Measurements from ENCODE around the gene MS4A4E. TPM values are rescaled to one million over a fixed set of nuclear protein-coding genes. Genes with fewer than 3 reads are reported as not detected.
"Not testable (repeated sequence)": the region's sequence is repeated elsewhere in the genome, so short reads cannot be mapped to it uniquely, and the experiment has no call there.

The MS4A4E gene
- total RNA-seq, 1 donor from 2014 or later = 2.7 TPM

DNA sequence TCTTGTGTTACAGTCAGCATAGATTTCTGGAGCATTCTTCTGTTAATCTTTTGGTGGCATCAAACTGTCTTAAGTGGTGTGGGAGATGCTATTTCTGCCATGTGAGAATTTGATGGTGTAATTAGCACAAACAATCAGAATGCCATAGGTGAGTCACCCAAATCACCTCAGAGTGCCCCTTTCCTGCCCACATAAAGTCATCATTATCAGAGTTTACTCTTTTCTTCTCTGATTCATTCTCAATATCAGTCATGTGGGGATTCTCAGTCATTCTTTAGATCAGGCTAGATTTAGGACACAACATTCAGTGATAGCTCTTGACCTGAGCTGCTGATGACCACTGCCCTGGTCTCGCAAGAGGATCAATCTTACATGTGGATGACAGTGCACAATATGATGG is 36.3 kb downstream of the MS4A4E start:
- Histone ChIP-seq H3K4me1 (no peaks in the 10 kb centered on the region), H3K9me3 (no peaks in the 10 kb centered on the region), H3K27ac (no peak overlapping the region), H3K36me3 (no peaks in the 10 kb centered on the region), H3K27me3 (ENCODE audit: low read depth) (no peaks in the 10 kb centered on the region), H3K4me3 (no peak overlapping the region)
- no peak for ATAC-seq
- intact Hi-C loops (cut with DNase I) = no loop called here
- TF ChIP-seq, protein P1, sequence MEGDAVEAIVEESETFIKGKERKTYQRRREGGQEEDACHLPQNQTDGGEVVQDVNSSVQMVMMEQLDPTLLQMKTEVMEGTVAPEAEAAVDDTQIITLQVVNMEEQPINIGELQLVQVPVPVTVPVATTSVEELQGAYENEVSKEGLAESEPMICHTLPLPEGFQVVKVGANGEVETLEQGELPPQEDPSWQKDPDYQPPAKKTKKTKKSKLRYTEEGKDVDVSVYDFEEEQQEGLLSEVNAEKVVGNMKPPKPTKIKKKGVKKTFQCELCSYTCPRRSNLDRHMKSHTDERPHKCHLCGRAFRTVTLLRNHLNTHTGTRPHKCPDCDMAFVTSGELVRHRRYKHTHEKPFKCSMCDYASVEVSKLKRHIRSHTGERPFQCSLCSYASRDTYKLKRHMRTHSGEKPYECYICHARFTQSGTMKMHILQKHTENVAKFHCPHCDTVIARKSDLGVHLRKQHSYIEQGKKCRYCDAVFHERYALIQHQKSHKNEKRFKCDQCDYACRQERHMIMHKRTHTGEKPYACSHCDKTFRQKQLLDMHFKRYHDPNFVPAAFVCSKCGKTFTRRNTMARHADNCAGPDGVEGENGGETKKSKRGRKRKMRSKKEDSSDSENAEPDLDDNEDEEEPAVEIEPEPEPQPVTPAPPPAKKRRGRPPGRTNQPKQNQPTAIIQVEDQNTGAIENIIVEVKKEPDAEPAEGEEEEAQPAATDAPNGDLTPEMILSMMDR (IDR thresholded peaks at IDR 0.05) = no peak
- DNase-seq = no peak

DNA sequence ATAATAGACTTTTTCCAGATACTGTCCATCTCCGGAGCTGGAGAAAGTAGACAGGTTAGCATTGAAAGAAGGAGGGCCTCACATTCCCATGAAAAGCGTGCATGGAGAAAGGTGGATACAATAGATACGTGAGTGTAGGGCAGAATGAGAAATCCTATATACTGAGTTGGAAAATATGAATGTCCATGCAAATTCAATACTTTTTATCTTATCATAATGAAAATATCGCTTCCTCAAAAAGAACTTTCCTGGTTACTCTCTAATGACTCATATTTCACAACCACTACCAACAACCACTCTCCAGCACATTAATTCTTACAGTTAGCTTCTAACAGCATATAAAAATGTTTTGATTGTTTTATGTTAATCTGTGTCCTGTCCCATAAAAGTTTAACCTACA is 38.0 kb downstream of the MS4A4E start:
- intact Hi-C loops (cut with DNase I) = no loop called here
- no peak overlapping the region for H3K27ac ChIP-seq
- DNase-seq = no peak
- H3K27me3 ChIP-seq (ENCODE audit: low read depth) = no peaks in the 10 kb centered on the region
- no peak overlapping the region for H3K4me3 ChIP-seq
- H3K4me1 ChIP-seq = no peaks in the 10 kb centered on the region
- ATAC-seq = no peak
- no peaks in the 10 kb centered on the region for H3K36me3 ChIP-seq
- TF ChIP-seq, protein P1 (IDR thresholded peaks at IDR 0.05) = no peak
- no peaks in the 10 kb centered on the region for H3K9me3 ChIP-seq

DNA sequence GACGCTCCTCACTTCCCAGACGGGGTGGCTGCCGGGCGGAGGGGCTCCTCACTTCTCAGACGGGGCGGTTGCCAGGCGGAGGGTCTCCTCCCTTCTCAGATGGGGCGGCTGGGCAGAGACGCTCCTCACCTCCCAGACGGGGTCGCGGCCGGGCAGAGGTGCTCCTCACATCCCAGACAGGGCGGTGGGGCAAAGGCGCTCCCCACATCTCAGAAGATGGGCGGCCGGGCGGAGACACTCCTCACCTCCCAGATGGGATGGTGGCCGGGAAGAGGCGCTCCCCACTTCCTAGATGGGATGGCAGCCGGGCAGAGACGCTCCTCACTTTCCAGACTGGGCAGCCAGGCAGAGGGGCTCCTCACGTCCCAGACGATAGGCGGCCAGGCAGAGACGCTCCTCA is 41.6 kb downstream of the MS4A4E start:
- H3K4me3 ChIP-seq; H3K9me3 ChIP-seq; H3K27ac ChIP-seq; intact Hi-C loops (cut with DNase I); DNase-seq; H3K27me3 ChIP-seq (ENCODE audit: low read depth); H3K36me3 ChIP-seq; ATAC-seq; H3K4me1 ChIP-seq: not testable (repeated sequence)

DNA sequence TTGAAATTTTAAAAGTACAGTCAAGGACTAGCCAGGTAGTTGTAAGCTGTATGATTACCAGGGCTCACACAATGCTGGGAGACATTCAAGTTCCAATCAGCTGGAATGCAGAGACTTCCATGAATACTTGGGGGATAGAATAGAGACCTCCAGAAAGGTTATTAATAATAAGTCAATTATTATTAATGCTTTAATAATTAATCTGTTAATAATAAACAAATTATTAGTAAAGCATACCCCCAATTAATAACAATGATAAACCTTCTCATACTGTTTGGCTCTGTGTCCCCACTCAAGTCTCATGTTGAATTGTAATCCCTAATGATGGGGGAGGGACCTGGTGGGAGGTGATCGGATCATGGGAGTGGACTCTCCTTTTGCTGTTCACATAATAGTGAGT is 45.5 kb downstream of the MS4A4E start:
- intact Hi-C loops (cut with DNase I) = no loop called here
- H3K36me3 ChIP-seq = no peaks in the 10 kb centered on the region
- no peaks in the 10 kb centered on the region for H3K4me1 ChIP-seq
- H3K27ac ChIP-seq = no peak overlapping the region
- TF ChIP-seq, protein P1 (IDR thresholded peaks at IDR 0.05) = no peak
- no peaks in the 10 kb centered on the region for H3K27me3 ChIP-seq (ENCODE audit: low read depth)
- no peak for ATAC-seq
- no peak for DNase-seq
- no peaks in the 10 kb centered on the region for H3K9me3 ChIP-seq
- no peak overlapping the region for H3K4me3 ChIP-seq

DNA sequence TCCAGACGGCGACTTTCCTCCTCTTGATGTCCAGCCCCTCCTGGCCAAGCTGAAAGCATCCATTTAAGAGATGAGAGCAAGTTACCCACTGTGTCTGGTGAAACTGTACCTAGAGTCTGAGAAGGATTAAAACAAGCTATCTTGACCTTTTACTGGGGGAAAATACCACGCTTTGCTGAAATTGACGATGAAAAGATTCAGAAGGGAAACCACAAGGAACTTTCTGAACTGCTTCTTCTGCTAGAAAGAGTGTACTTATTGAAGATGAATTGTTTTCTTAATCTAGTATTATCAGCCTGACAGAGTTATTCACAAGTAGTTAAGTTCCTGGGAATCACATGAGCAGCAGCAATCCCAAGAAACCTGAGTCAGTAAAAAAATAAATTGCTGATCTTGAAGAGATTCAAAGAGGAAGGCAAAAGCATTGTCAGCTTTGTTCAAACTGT is 47.0 kb downstream of the MS4A4E start:
- TF ChIP-seq, protein P1 (IDR thresholded peaks at IDR 0.05) = no peak
- no peaks in the 10 kb centered on the region for H3K27me3 ChIP-seq (ENCODE audit: low read depth)
- no peaks in the 10 kb centered on the region for H3K9me3 ChIP-seq
- H3K27ac ChIP-seq = no peak overlapping the region
- H3K4me3 ChIP-seq = no peak overlapping the region
- H3K36me3 ChIP-seq = no peaks in the 10 kb centered on the region
- no peak for DNase-seq
- no peaks in the 10 kb centered on the region for H3K4me1 ChIP-seq
- intact Hi-C loops (cut with DNase I) = no loop called here
- ATAC-seq = no peak

DNA sequence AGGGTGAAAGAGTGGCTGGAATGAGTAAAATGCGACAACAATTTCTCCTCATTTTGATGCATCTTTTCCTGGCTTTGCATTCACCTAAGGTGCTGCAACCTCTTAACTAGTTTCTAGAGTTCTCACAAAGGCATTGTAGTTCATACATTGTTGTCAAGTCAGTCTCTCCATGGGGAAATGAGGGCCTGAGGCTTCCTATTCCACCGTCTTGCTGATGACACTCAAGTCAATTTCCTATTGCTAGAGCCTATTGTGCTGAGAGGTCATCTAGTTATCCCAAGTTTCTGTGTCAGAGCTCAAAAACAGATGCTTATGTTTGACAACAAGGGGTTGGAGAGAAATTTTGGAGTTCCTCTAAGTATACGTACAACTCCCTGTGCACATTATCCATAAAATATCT is 48.4 kb downstream of the MS4A4E start:
- Histone ChIP-seq H3K4me1 (no peaks in the 10 kb centered on the region), H3K36me3 (no peaks in the 10 kb centered on the region), H3K27ac (peak overlapping the region; percentile 2), H3K9me3 (no peaks in the 10 kb centered on the region), H3K4me3 (no peak overlapping the region), H3K27me3 (ENCODE audit: low read depth) (no peaks in the 10 kb centered on the region)
- DNase-seq (no peak), ATAC-seq (no peak)
- TF ChIP-seq, protein P1 (IDR thresholded peaks at IDR 0.05) = no peak
- intact Hi-C loops (cut with DNase I) = no loop called here
